Suppressor macrophage (primary cell): ENCODE data around the gene TPPP3.

Source experiments
- DNase-seq, 4 experiments: peaks; one replicate each; pipeline ENCODE4 v3.0.0-alpha.2; 2020 to 2022

The TPPP3 gene

DNA sequence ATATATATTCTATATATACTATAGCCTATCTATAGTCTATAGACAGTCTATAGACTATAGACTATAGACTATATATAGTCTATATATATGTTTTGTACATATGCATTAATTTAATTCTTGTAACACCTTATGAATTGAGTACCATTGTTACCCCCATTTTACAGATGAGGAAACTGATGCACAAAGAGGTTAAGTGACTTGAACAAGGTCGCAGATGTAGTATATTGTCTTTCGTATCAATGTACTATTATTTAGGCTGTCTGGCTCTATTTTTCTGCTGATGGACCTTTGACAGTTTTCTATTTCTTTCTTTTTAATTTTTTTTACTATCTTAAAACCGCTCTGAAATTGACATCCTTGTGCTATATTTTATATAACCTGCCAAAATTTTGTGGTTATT is 52.0 kb downstream of the TPPP3 start:
- DNase-seq, result no peak
